Activated T-helper 9 cell treated with anti-CD3 and anti-CD28 coated beads, Interleukin-2, amount 50 U/mL, for 16 hours (primary cell): Measurements from ENCODE around the gene EPHA3.

Experiments
- DNase-seq: peaks from one replicate; pipeline ENCODE4 v3.0.0-alpha.2; 2020; ENCODE audit warnings: low read depth

The EPHA3 gene

DNA sequence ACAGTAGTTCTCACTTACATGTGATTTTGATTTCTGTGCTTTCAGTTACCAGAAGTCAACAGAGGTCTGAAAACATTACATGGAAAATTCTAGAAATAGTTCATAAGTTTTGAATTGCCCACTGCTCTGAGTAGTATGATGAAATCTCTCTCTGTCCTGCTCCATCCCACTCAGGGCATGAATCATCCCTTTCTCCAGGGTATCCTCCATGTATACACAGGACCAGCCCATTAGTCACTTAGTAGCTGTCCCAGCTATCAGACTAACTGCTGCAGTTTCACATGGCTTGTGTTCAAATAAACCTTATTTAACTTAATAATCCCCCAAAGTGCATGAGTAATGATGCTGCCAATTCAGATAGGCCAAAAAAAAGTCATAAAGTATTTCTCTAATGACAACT lies 38.6 kb downstream of the EPHA3 start:
- DNase-seq, result no peak

GRCh38 chr3:89154416-89154815 lies 47.0 kb downstream of the EPHA3 start:
- no peak for DNase-seq

GRCh38 chr3:89155811-89156210 lies 48.4 kb downstream of the EPHA3 start:
- DNase-seq, result no peak

GRCh38 chr3:89157575-89157974 lies 50.2 kb downstream of the EPHA3 start:
- no peak for DNase-seq

DNA sequence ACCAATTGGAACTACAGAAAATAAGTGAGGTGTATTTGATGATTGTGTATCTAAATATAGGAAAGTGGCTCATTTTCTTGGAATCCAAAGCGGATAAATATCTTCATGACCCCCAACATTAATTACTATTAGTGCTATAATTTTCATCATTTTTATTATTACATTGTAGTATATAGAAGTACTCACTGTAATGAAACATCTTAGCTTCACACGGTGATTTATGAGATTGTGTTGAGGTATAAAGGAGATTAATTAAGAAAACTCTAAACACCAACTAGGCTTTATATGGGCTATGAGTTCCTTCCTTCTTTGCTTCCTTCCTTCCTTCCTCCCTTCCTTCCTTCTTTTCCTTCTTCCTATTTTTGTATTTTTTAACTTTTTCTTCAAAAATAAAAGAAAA lies 52.2 kb downstream of the EPHA3 start:
- no peak for DNase-seq

GRCh38 chr3:89164774-89165173 lies 57.4 kb downstream of the EPHA3 start:
- no peak for DNase-seq

- DNase-seq, result no peak
Observed at GRCh38 chr3:89165636-89166263, 58.3 kb downstream of the EPHA3 start.

DNA sequence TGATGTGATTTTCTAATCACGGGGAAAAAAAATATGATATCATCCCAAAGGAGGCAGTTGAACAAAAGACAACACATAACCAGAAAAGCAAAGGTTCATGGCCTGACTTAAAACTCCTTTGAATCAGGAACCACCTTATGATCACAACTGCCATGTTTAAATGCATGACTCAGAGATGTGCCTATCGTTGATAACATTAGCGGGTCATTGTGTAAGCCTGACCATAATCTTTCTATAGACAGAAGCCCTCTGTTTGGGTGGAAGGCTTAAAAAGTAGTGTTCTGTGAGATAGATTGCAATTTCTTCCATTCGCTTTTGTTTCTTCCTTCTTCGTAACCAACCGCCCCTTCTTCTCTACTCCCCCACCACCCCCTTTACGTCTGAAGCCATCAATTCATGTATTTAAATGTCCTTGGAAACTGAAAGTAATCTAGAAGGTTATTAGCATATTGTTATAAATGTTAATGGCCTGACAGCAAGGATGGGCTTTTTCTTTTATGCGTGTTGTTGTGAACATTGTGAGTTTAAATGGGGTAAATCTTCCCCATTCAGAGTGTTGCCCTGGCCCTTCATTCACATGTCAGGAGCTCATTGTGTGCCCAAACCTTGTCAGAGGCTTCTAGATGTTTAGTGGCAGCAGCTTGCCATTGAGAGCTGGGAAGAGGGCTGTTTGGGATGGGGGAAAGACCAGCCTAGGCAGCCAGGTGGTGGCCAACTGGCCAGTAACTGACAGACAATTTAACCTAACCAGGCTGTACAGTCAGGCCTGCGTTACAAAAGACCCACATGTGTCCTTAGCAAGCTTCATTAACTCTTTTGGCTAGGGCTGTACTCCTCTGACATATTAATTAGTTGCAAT lies 64.5 kb downstream of the EPHA3 start:
- no peak for DNase-seq

DNA sequence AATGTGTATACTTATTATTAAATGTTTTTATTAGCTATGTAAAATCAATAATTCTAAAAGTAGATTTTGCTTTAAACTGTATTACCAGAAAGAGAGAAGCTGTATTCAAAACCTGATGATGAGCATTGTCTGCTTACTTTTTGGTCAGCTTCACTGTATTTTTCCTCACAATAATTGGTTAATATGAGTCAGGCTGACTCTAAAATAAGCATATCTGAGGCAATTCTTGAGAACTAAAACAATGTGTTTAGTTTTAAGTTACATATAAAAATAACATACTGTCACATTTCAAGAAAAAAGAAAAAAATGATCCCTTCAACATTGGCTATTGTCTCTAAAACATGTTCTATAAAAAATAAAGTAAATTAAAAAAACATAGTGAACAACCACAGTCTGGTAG lies 66.1 kb downstream of the EPHA3 start:
- DNase-seq, result no peak

DNA sequence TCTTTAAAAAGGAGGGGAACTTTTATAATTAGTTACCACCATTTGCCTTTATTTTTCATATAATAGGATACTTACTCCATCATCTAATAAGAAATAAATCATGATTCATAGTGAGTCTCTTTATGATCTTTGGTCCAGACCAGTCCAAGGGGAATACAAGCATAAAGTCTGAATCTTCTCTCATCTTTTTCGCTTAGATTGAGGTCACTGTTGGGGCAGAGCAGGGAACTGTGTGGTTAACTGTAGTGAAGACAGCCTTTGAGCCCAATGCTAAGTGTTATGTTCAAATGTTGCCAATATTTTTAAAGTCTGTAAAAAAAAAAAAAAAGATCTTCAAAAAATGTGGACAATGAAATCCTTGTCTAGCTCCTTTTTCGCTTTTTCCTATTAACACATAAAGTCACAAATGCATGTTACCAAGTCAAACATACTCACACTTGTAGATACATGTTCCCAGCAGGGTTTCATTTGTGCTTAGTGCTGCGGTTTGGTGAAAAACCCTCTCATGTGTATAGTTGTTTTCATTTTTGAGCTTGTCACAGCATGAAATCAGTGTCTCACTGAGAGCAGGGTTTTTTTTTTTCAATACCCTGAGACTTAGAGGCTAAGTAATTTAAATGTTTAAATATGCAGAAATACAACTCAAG lies 72.1 kb downstream of the EPHA3 start:
- no peak for DNase-seq

- DNase-seq, result no peak
Observed at GRCh38 chr3:89180334-89180733, 72.9 kb downstream of the EPHA3 start.

DNA sequence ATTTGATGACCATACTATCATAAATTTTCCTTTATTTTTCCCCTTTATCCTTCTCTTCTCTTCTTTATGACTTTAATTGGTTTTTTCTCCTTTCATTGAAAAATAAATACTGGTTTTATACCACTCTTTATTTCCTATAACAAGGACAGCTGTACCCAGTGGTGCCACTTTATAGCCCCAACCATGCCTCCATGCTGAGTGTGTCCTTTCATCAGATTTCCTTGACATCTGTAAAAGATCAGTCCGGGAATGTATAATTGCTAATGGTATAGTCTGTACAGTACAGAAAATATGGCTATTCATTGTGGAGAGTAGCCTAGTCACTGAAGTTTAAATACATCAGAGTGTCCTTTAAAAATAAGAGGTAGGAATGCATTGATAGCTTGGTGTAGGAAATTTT lies 74.6 kb downstream of the EPHA3 start:
- DNase-seq, result no peak

- DNase-seq, result no peak
Observed at GRCh38 chr3:89184151-89184995, 77.0 kb downstream of the EPHA3 start.

- no peak for DNase-seq
Observed at GRCh38 chr3:89186456-89186855, 79.0 kb downstream of the EPHA3 start.

DNA sequence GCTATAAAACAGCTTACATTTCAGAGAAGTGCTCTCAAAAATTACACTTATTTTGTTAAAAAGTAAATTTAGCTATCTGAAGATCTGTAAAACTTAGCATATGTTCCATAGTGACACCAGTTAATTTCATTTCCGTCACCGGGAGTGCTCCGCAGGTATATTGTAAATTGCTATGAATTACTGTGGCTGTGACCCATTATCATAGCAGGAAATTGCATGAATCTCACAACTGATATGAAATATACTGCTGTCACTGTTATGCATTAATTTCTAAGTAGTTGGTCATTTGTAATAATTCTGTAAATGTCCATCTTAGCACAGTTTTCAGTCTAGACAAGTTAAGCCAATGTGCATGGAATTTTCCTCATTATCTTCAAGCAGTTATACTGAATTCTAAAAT lies 91.2 kb downstream of the EPHA3 start:
- no peak for DNase-seq

DNA sequence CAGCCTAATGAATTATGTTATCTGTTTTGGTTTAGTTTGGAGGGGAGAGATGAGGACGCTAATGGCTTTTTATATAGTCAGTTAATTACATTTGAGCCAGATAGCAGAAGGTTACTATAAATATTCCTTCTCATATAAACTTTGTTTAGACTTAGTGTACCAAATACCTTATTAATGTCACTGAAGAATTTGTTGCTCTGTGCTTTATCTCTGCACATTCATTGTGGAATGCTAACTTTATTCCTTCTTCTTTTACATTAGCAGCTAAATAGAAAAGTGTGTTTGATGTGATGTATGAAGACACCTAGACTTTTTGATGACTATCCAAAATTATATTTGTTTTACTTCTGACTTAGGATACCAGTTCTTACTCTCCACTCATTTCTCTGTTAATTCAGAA lies 105.2 kb downstream of the EPHA3 start:
- no peak for DNase-seq

DNA sequence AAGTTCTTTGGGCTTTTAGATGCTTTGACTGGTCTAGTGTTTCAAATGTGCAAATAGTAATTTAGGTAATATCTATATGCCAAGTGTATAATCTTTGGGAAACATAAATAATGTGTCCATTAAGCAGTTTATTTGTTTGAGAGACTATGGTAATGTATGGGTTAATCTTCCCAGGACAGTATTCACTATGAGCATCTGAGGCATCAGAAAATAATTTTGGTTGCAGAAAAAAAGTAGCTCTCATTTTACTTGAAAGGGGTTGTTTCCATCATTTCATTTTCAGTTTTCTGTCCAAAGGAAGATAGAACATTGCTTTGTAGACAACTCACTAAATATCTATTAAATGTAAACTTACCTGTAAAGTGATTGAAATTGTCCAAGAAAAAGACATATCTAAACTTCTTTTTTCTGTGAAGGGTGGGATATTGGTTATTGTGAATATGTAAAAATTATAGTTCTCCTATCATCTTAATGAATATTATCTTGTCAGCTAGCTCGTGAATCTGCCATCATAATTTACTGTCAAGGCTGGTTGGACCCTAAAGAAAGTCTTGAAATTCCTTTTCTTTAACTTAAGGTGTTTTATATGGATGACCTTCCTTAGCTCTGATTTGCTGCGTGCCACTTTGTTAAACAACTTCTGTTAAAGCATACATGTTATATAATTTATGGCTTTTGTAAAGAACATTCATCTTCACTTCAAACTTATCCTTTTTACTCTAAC lies 108.8 kb downstream of the EPHA3 start:
- no peak for DNase-seq

GRCh38 chr3:89217148-89217685 lies 109.8 kb downstream of the EPHA3 start:
- no peak for DNase-seq

DNA sequence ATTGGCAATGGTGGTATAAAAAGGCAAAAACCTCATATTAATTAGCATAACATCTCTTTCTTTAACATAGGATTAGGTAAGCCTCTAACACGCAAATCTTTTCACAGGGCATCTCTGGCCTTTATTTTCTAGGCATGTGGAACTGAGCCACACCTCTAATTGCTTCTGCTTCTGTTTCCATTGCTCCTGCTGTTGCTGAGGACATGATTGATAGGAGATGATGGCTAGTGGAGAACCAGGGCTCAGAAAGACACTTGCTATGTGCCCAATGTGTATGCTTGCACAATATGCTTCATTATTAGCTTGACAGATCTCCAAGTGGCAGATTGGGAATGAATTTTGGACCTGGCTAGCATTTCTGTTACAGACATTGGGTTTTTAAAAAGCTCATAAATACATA lies 114.5 kb downstream of the EPHA3 start:
- DNase-seq, result no peak

DNA sequence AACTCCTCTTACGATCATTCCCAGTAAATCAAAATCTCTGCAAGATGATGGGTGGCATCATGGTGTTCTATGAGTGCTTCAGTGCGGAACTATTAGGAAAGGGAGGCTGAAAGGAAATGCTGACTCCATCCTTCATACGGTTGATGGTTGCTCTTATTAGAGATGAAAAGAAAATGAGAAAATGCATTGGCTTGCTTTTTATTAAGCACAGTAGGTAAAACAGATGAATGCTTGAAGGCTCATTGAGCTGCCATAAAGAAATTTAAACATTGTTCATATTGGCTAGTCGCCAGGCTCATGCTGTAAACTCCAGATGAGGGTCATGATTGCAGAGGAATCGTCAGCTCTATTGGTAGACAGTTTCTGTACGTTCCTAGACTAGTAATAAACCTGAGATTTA lies 115.8 kb downstream of the EPHA3 start:
- no peak for DNase-seq

- no peak for DNase-seq
Observed at GRCh38 chr3:89227218-89227617, 119.8 kb downstream of the EPHA3 start.
